HG03103 (cell line): ENCODE results near the gene EIF2B2.

Experiments used
- ATAC-seq: cut with Tn5 transposase; IDR thresholded peaks from one replicate; pipeline ENCODE4 v1.9.1; 2021; ENCODE audit warnings: low read depth; ENCODE audit not compliant: unreplicated experiment

The EIF2B2 gene

GRCh38 chr14:75040959-75041358, 38.2 kb downstream of the EIF2B2 start:
- ATAC-seq, result no peak

- ATAC-seq, result no peak
These were observed 38.9 kb downstream of the EIF2B2 start for GRCh38 chr14:75041613-75042012.

DNA sequence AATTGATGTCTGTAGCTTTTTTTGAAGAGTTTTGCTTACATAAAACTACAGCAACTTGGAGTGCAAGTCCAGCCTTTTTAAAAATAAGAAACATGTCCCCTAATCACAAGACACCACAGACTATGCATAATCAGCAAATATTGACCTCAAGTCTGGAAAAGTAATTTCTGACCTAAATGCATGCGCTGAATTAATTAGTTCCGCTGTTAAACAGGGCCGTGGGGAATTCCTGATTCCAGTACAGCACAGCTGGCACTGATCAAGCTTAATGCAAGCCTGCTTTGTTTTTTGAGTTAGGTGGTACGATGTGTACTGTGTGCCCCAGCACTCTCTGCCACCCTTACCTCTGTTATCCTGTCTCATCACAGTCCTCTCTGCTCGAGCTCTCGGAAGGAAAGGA, 39.3 kb downstream of the EIF2B2 start:
- ATAC-seq, result no peak

DNA sequence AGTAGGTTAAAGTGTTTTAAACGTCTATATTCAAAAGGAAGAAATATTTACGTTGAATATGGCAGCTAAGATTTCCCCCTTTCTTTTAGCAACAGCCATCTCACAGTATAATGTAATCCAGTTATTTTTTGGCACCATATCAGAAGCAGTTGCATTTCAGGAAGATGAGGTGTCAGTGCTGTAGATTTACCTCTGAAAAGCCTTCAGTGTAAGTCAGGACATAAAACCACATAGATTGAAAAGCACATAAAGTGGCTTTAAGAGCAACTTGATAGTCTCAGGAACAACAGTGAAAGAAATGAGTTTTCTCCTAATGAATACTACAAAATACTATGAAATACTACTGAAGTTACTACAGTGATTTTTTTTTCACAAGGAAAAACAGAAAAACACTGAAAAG, 41.6 kb downstream of the EIF2B2 start:
- ATAC-seq, result no peak

GRCh38 chr14:75044752-75045151, 42.0 kb downstream of the EIF2B2 start:
- no peak for ATAC-seq

DNA sequence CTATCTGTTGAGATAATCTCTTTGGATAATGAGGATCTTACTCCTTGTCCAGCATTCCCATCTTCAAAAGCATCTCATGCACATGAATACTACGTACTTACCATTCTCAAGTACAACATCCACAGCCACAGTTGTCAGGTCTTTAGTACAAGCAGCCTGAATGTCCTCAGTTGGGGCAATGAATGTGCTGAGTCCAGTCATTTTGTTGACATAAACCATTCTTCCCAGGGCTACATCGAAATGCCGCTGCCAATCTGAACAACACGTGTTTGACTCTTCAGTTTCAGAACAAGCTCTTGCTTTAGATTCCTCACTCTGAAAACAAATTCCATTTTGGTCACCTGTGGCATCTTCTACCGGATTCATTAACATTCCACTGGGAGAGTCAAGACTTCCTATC, 43.6 kb downstream of the EIF2B2 start:
- no peak for ATAC-seq

DNA sequence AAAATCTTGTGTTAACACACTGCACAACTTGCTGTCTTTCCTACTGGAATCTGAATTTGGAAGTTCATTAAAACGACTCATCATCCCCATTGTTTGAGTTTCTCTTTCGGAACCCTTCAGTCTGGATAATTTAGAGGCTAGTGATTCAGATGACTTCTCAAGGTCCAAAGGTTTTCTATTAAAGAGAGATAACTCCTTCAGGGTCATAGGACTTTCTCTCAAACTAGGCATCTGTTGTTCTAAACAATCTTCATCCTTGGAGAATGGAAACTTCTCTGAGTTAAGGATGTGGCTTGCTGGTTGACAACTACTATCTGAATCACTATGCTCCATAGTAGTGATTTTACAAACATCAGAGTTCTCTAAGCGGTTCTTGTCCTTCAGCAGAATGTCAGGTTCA, 44.2 kb downstream of the EIF2B2 start:
- no peak for ATAC-seq

DNA sequence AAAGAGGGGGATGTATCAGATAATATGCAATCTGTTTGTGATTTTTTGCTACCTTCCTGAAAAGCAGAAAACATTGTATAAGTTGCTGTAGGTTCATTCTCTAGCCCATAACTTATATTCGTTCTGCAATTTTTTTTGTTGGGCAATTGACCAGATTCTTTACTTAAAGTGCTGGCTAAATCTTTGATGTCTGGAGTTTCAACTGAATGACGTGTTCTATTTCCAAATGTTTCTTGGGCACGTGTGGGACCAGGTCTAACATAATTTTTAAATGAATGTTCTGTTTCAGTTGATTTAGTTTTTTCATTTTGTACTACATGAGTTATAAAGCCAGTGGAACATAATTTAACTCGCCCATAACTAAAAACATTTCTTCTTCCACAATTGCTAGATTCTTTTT, 44.8 kb downstream of the EIF2B2 start:
- ATAC-seq, result no peak

GRCh38 chr14:75048101-75048500, 45.4 kb downstream of the EIF2B2 start:
- ATAC-seq, result no peak

DNA sequence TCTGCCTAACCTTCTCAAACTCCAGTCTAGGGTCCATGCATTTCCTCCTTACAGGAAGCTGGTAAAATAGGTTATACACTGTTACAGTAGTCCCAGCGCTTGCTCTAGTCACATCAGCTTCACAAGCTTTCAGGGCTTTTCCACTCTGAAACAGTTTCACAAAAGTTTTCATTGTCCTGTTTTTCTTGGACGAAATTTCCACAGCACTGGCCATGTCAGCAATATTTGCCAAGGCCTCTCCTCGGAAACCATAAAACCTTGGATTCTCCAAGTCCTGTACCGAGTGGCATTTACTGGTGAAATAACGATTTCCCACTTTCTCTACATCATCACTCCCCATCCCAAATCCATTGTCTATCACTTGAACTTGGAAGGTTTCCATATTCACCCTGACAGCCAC, 46.4 kb downstream of the EIF2B2 start:
- no peak for ATAC-seq

GRCh38 chr14:75049731-75050201, 47.0 kb downstream of the EIF2B2 start:
- no peak for ATAC-seq

- ATAC-seq, result peak; percentile 70
These were observed 48.3 kb downstream of the EIF2B2 start, which contains the start of gene MLH3 for GRCh38 chr14:75050852-75051555. Gene MLH3, minus strand, starts transcription at chr14:75051467. Its CDS starts 1,812 bp downstream, at chr14:75049655.

GRCh38 chr14:75051556-75051899, 48.8 kb downstream of the EIF2B2 start:
- no peak for ATAC-seq

DNA sequence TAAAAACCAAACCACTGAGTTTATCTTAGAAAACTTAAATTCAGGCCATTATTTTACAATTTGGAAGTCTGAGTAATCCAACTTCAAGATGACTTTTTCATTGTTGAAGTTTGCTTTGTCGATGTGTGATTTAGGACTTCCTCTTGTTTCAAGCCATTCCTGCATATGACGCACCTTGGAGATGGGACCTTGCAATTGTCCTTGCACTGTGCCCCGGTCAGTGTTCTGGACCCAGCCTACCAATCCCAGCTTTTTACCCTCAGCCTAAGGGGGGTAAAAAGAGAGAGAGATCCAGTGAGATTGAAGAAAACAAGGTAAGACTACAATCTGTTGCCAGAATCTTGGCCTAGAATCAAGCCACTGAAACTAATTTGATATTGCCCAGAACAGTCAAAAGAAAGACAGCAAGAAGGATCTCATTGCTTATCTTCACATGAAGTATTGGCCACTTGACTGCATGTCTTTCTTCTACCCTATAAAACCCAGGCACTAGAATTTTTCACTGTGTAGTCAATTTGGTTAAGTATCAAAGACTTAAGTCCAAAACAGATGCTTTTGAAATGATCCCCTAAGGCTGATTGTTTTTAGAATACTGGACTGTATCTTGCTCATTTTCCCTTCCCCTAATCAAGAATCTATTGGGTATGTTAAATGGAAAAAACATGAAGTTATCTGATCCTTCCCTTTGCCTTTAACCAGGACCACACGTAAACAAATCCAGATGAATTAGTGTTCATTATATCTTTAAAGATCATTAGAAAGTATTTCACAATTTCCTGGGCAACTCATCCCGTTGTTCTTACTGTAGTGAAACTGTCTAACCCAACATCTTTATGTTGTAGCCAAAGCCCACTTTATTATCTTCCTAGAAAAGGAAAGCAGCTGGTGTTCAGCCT, 50.9 kb downstream of the EIF2B2 start:
- ATAC-seq, result no peak

GRCh38 chr14:75054421-75054820, 51.7 kb downstream of the EIF2B2 start:
- ATAC-seq, result no peak

- no peak for ATAC-seq
These were observed 56.9 kb downstream of the EIF2B2 start for GRCh38 chr14:75059642-75060041.

- no peak for ATAC-seq
These were observed 57.7 kb downstream of the EIF2B2 start for GRCh38 chr14:75060420-75060819.
